WTC11 (cell line): ENCODE measurements around the gene MGAT3.

Experiments used
- ATF3 ChIP-seq: sonication (generic); formaldehyde crosslinking; conservative IDR thresholded peaks from 2 replicates; pipeline ENCODE4 v1.8.1; 2022; ENCODE audit warnings: mild to moderate bottlenecking, missing genetic modification reagents
- ATF6 ChIP-seq: sonication (generic); formaldehyde crosslinking; IDR thresholded peaks from 2 replicates; pipeline ENCODE4 v1.8.1; 2023; ENCODE audit warnings: mild to moderate bottlenecking, missing genetic modification reagents
- CTCF ChIP-seq: fragments of 200-600 bp; IDR thresholded peaks from 2 replicates; pipeline ENCODE4 v1.8.0; 2022; ENCODE audit warnings: antibody characterized with exemption
- E2F4 ChIP-seq: sonication (generic); formaldehyde crosslinking; IDR thresholded peaks from 2 replicates; pipeline ENCODE4 v1.8.1; 2022; ENCODE audit warnings: low read depth, mild to moderate bottlenecking, moderate library complexity, missing genetic modification reagents, borderline replicate concordance
- ESRRA ChIP-seq: sonication (generic); formaldehyde crosslinking; IDR thresholded peaks from 2 replicates; pipeline ENCODE4 v1.8.1; 2022; ENCODE audit warnings: mild to moderate bottlenecking, missing genetic modification reagents, borderline replicate concordance
- FOXP4 ChIP-seq: sonication (generic); formaldehyde crosslinking; IDR thresholded peaks from 2 replicates; pipeline ENCODE4 v1.8.0; 2022; ENCODE audit warnings: mild to moderate bottlenecking, missing genetic modification reagents
- JUN ChIP-seq: sonication (generic); formaldehyde crosslinking; IDR thresholded peaks from 2 replicates; pipeline ENCODE4 v1.8.0; 2023; ENCODE audit warnings: mild to moderate bottlenecking, missing genetic modification reagents
- NR1H2 ChIP-seq: sonication (generic); formaldehyde crosslinking; IDR thresholded peaks from 2 replicates; pipeline ENCODE4 v1.9.0; 2021; ENCODE audit warnings: mild to moderate bottlenecking, moderate library complexity, missing genetic modification reagents
- NR2C2 ChIP-seq: sonication (generic); formaldehyde crosslinking; IDR thresholded peaks from 2 replicates; pipeline ENCODE4 v1.8.0; 2022; ENCODE audit warnings: mild to moderate bottlenecking, missing genetic modification reagents
- TEAD1 ChIP-seq: sonication (generic); formaldehyde crosslinking; IDR thresholded peaks from 2 replicates; pipeline ENCODE4 v1.8.0; 2022; ENCODE audit warnings: mild to moderate bottlenecking, missing genetic modification reagents
- USF1 ChIP-seq: sonication (generic); formaldehyde crosslinking; IDR thresholded peaks from 2 replicates; pipeline ENCODE4 v1.8.0; 2022; ENCODE audit warnings: mild to moderate bottlenecking, missing genetic modification reagents
- ZNF232 ChIP-seq: sonication (generic); formaldehyde crosslinking; IDR thresholded peaks from 2 replicates; pipeline ENCODE4 v1.8.0; 2022; ENCODE audit warnings: mild to moderate bottlenecking, missing genetic modification reagents
- ZNF263 ChIP-seq: sonication (generic); formaldehyde crosslinking; IDR thresholded peaks from 2 replicates; pipeline ENCODE4 v1.8.1; 2022; ENCODE audit warnings: low read depth, mild to moderate bottlenecking, moderate library complexity, missing genetic modification reagents

GRCh38 chr22:39468487-39469325, 11.9 kb downstream of the MGAT3 start:
- TF ChIP-seq NR1H2 (CRISPR knock-in tag), result no peak
- TF ChIP-seq USF1 (CRISPR knock-in tag), result no peak
- no peak for TF ChIP-seq ZNF232 (CRISPR knock-in tag)
- TF ChIP-seq CTCF, result no peak
- no peak for TF ChIP-seq TEAD1 (CRISPR knock-in tag)
- no peak for TF ChIP-seq ZNF263 (CRISPR knock-in tag)
- no peak for TF ChIP-seq FOXP4 (CRISPR knock-in tag)
- TF ChIP-seq ATF3, result no peak
- no peak for TF ChIP-seq E2F4 (CRISPR knock-in tag)
- no peak for TF ChIP-seq JUN (CRISPR knock-in tag)
- no peak for TF ChIP-seq ATF6 (CRISPR knock-in tag)
- no peak for TF ChIP-seq NR2C2 (CRISPR knock-in tag)
- no peak for TF ChIP-seq ESRRA
